Measurements from ENCODE around the gene TRABD2B. TPM values are rescaled to one million over a fixed set of nuclear protein-coding genes. Genes with fewer than 3 reads are reported as not detected.
"Not testable (repeated sequence)": the region's sequence is repeated elsewhere in the genome, so short reads cannot be mapped to it uniquely, and the experiment has no call there.

Gene TRABD2B
- polyA plus RNA-seq, 4 donors: 17.0 to 21.6 (median 19.4) TPM

GRCh38 chr1:47970882-47971281 lies 26.3 kb downstream of the TRABD2B start:
- DNase-seq (ENCODE audit: low read depth in 4 of 4, low spot score in 3 of 4): no peak

- DNase-seq (ENCODE audit: low read depth in 4 of 4, low spot score in 3 of 4): no peak
These were observed 27.7 kb downstream of the TRABD2B start for GRCh38 chr1:47969478-47969877.

- no peak for DNase-seq (ENCODE audit: low read depth in 4 of 4, low spot score in 3 of 4)
These were observed 28.7 kb downstream of the TRABD2B start for GRCh38 chr1:47968556-47968888.

GRCh38 chr1:47967864-47968555 lies 29.2 kb downstream of the TRABD2B start:
- DNase-seq (ENCODE audit: low read depth in 4 of 4, low spot score in 3 of 4): no peak

- DNase-seq (ENCODE audit: low read depth in 4 of 4, low spot score in 3 of 4): no peak
These were observed 31.4 kb downstream of the TRABD2B start for GRCh38 chr1:47965816-47966215.

GRCh38 chr1:47964636-47965035 lies 32.5 kb downstream of the TRABD2B start:
- no peak for DNase-seq (ENCODE audit: low read depth in 4 of 4, low spot score in 3 of 4)

GRCh38 chr1:47963568-47964358 lies 33.4 kb downstream of the TRABD2B start:
- DNase-seq (ENCODE audit: low read depth in 4 of 4, low spot score in 3 of 4): no peak

GRCh38 chr1:47962750-47963492 lies 34.3 kb downstream of the TRABD2B start:
- no peak for DNase-seq (ENCODE audit: low read depth in 4 of 4, low spot score in 3 of 4)

- not testable (repeated sequence) for DNase-seq (ENCODE audit: low read depth in 4 of 4, low spot score in 3 of 4)
These were observed 35.4 kb downstream of the TRABD2B start for GRCh38 chr1:47961835-47962234.

- DNase-seq (ENCODE audit: low read depth in 4 of 4, low spot score in 3 of 4): not testable (repeated sequence)
These were observed 40.7 kb downstream of the TRABD2B start for GRCh38 chr1:47956491-47956890.

- no peak for DNase-seq (ENCODE audit: low read depth in 4 of 4, low spot score in 3 of 4)
These were observed 43.5 kb downstream of the TRABD2B start for GRCh38 chr1:47953661-47954060.

- no peak for DNase-seq (ENCODE audit: low read depth in 4 of 4, low spot score in 3 of 4)
These were observed 45.5 kb downstream of the TRABD2B start for GRCh38 chr1:47951545-47952235.

- no peak for DNase-seq (ENCODE audit: low read depth in 4 of 4, low spot score in 3 of 4)
These were observed 46.2 kb downstream of the TRABD2B start for GRCh38 chr1:47951026-47951425.

- DNase-seq (ENCODE audit: low read depth in 4 of 4, low spot score in 3 of 4): no peak
These were observed 46.7 kb downstream of the TRABD2B start for GRCh38 chr1:47950471-47950870.

- no peak for DNase-seq (ENCODE audit: low read depth in 4 of 4, low spot score in 3 of 4)
These were observed 49.1 kb downstream of the TRABD2B start for GRCh38 chr1:47948126-47948525.

- no peak for DNase-seq (ENCODE audit: low read depth in 4 of 4, low spot score in 3 of 4)
These were observed 49.7 kb downstream of the TRABD2B start for GRCh38 chr1:47947531-47947930.

GRCh38 chr1:47944561-47944960 lies 52.6 kb downstream of the TRABD2B start:
- no peak for DNase-seq (ENCODE audit: low read depth in 4 of 4, low spot score in 3 of 4)

GRCh38 chr1:47942240-47942629 lies 55.0 kb downstream of the TRABD2B start:
- DNase-seq (ENCODE audit: low read depth in 4 of 4, low spot score in 3 of 4): no peak

GRCh38 chr1:47941609-47942239 lies 55.5 kb downstream of the TRABD2B start:
- DNase-seq (ENCODE audit: low read depth in 4 of 4, low spot score in 3 of 4): no peak

GRCh38 chr1:47940779-47941178 lies 56.4 kb downstream of the TRABD2B start:
- no peak for DNase-seq (ENCODE audit: low read depth in 4 of 4, low spot score in 3 of 4)
